ENCODE measurements around the gene OCRL. TPM values are rescaled to one million over a fixed set of nuclear protein-coding genes. Genes with fewer than 3 reads are reported as not detected.

The OCRL gene
- 14.6 TPM for polyA plus RNA-seq (2012; ENCODE audit: insufficient read length, low read depth)

DNA sequence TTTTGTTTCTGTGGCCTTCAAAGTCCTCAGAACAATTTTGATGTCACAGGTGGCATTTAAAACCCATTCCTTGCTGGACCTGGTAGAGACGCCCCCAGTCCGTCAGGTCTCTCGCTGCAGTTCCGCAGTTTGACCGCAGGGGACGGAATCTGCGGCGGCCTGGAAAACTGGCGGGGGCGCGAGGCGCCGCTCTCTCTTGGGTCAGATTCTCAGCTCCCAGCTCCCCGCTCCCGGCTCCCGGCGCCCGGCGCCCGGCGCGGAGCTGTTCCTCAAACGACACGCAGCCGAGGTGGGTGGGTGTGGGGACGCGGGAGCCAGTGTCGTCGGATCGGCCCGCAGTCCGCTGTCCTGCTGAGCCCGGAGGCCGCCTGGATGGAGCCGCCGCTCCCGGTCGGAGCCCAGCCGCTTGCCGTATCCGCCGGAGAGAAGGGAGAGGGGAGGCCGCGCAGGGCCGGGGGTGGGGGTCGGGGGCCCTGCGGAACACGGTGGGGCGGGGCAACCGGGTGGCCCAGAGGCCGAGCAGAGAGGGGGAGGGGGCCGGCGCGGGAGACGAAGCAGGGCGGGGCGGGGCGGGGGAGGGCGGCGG lies at the start of gene OCRL:
Gene OCRL (plus strand): TSS at position 192 of the 586 bp plus-strand sequence. CDS start 181 bp downstream, at position 373.
- peak; percentile 61; the same call in 1 of the 2 replicates for TF ChIP-seq TAF1 (IDR thresholded peaks at IDR 0.05; ENCODE audit: borderline replicate concordance, insufficient read depth, low read length)
- no peak for TF ChIP-seq FOXP2 (optimal IDR thresholded peaks at IDR 0.05; ENCODE audit: borderline replicate concordance, extremely low read depth, extremely low read length, insufficient read depth)
- no peak for TF ChIP-seq SIN3A (IDR thresholded peaks at IDR 0.05; ENCODE audit: borderline replicate concordance, insufficient read depth, low read length)
- TF ChIP-seq, protein P1, sequence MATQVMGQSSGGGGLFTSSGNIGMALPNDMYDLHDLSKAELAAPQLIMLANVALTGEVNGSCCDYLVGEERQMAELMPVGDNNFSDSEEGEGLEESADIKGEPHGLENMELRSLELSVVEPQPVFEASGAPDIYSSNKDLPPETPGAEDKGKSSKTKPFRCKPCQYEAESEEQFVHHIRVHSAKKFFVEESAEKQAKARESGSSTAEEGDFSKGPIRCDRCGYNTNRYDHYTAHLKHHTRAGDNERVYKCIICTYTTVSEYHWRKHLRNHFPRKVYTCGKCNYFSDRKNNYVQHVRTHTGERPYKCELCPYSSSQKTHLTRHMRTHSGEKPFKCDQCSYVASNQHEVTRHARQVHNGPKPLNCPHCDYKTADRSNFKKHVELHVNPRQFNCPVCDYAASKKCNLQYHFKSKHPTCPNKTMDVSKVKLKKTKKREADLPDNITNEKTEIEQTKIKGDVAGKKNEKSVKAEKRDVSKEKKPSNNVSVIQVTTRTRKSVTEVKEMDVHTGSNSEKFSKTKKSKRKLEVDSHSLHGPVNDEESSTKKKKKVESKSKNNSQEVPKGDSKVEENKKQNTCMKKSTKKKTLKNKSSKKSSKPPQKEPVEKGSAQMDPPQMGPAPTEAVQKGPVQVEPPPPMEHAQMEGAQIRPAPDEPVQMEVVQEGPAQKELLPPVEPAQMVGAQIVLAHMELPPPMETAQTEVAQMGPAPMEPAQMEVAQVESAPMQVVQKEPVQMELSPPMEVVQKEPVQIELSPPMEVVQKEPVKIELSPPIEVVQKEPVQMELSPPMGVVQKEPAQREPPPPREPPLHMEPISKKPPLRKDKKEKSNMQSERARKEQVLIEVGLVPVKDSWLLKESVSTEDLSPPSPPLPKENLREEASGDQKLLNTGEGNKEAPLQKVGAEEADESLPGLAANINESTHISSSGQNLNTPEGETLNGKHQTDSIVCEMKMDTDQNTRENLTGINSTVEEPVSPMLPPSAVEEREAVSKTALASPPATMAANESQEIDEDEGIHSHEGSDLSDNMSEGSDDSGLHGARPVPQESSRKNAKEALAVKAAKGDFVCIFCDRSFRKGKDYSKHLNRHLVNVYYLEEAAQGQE (IDR thresholded peaks at IDR 0.05; ENCODE audit: insufficient read depth in 1 of 2, low read depth in 2 of 2, low read length in 2 of 2): no peak
- peak; percentile 42; the same call in 1 of the 2 replicates for TF ChIP-seq POLR2AphosphoS5 (IDR thresholded peaks at IDR 0.05; ENCODE audit: low read depth, low read length)

DNA sequence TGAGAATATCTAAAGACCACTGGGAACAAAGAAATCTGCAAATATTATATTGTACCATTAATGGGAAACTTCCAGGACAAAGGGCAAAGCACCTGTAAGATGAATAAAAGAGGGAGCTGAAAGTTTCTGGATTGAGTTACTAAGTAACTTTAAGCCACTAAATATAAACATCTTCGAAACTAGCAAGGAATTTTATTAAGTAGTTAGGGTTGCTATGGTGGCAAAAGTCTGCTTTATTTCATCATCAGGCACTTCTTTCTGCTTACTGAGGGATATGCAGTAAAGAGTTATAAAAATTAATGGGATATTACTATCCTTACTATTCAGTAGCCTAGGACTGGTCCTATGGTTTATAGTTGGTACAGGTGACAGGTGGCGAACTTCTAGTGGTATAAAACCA lies 49.7 kb upstream of the OCRL start:
- TF ChIP-seq TAF1 (IDR thresholded peaks at IDR 0.05; ENCODE audit: borderline replicate concordance, insufficient read depth, low read length): no peak
- TF ChIP-seq, protein P1 (IDR thresholded peaks at IDR 0.05; ENCODE audit: insufficient read depth in 1 of 2, low read depth in 2 of 2, low read length in 2 of 2): no peak
- no peak for TF ChIP-seq SIN3A (IDR thresholded peaks at IDR 0.05; ENCODE audit: borderline replicate concordance, insufficient read depth, low read length)
- TF ChIP-seq POLR2AphosphoS5 (IDR thresholded peaks at IDR 0.05; ENCODE audit: low read depth, low read length): no peak
- TF ChIP-seq FOXP2 (optimal IDR thresholded peaks at IDR 0.05; ENCODE audit: borderline replicate concordance, extremely low read depth, extremely low read length, insufficient read depth): no peak

DNA sequence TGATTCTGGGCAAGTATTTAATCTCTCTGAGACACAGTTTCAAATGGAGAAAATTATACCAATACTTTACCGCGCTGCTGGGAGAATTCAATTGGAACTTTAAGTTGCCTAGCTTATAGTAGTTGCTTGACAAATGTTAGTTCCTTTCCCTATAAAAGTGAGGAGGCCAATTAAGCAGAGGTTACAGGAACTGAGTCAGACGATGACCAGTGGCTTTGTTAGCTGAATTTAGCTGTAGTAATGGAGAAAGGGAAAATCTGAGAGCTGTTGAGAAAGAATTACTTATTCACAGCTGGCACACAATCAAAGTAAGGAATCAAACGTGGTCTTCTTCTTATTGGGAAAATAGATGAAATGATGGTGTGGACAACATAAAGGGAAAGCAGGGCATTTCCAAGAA lies 46.4 kb upstream of the OCRL start:
- TF ChIP-seq TAF1 (IDR thresholded peaks at IDR 0.05; ENCODE audit: borderline replicate concordance, insufficient read depth, low read length) (no peak), FOXP2 (optimal IDR thresholded peaks at IDR 0.05; ENCODE audit: borderline replicate concordance, extremely low read depth, extremely low read length, insufficient read depth) (no peak), SIN3A (IDR thresholded peaks at IDR 0.05; ENCODE audit: borderline replicate concordance, insufficient read depth, low read length) (no peak), POLR2AphosphoS5 (IDR thresholded peaks at IDR 0.05; ENCODE audit: low read depth, low read length) (no peak)
- TF ChIP-seq, protein P1 (IDR thresholded peaks at IDR 0.05; ENCODE audit: insufficient read depth in 1 of 2, low read depth in 2 of 2, low read length in 2 of 2): no peak

DNA sequence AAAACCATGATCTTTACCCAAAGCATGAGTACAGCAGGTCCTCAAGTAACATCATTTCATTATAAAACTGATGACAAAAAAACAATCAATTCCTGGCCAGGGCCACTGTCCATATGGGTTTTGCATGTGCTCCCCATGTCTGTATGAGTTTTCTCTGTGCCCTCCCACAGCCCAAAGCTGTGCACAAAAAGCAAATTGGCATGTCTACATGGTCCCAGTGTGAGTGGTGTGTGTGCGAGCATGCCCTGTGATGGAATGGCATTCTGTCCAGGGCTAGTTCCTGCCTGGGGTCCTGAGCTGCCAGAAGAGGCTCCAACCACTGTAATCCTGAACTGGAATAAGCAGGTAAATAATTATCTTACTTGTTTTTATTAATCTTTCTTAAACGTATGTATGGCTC lies 45.2 kb upstream of the OCRL start:
- TF ChIP-seq POLR2AphosphoS5 (IDR thresholded peaks at IDR 0.05; ENCODE audit: low read depth, low read length) (no peak), SIN3A (IDR thresholded peaks at IDR 0.05; ENCODE audit: borderline replicate concordance, insufficient read depth, low read length) (no peak), FOXP2 (optimal IDR thresholded peaks at IDR 0.05; ENCODE audit: borderline replicate concordance, extremely low read depth, extremely low read length, insufficient read depth) (no peak), TAF1 (IDR thresholded peaks at IDR 0.05; ENCODE audit: borderline replicate concordance, insufficient read depth, low read length) (no peak)
- TF ChIP-seq, protein P1 (IDR thresholded peaks at IDR 0.05; ENCODE audit: insufficient read depth in 1 of 2, low read depth in 2 of 2, low read length in 2 of 2): no peak
